K562 (cell line): ENCODE results near the gene C1orf146.

Experiments used
- BRD9 ChIP-seq: fragments of 450-650 bp; IDR thresholded peaks from 2 replicates; pipeline ENCODE4 v1.6.1; 2018; ENCODE audit warnings: low read depth; ENCODE audit not compliant: partially characterized antibody
- DIDO1 ChIP-seq: fragments of 450-650 bp; IDR thresholded peaks from 2 replicates; pipeline ENCODE4 v1.6.1; 2016; ENCODE audit warnings: low read depth, missing biosample characterization, missing genetic modification characterization
- GTF2F1 ChIP-seq: IDR thresholded peaks from 2 replicates; pipeline ENCODE4 v1.6.1; 2011; ENCODE audit warnings: low read depth, low read length, improper control_type of control experiment
- NFE2L1 ChIP-seq: fragments of 450-650 bp; IDR thresholded peaks from 2 replicates; pipeline ENCODE4 v1.6.1; 2016; ENCODE audit warnings: missing genetic modification characterization, low read depth, mild to moderate bottlenecking, missing compliant biosample characterization, moderate library complexity, borderline replicate concordance
- SMARCC2 ChIP-seq: fragments of 450-650 bp; IDR thresholded peaks from 2 replicates; pipeline ENCODE4 v1.6.1; 2017; ENCODE audit warnings: antibody characterized with exemption, moderate library complexity, mild to moderate bottlenecking, low read depth
- SP1 ChIP-seq: sonication (generic); formaldehyde crosslinking; IDR thresholded peaks from 2 replicates; pipeline ENCODE4 v1.8.1; 2022; ENCODE audit warnings: mild to moderate bottlenecking, missing genetic modification reagents
- TF ChIP-seq, protein P1 (sequence below): fragments of 150-350 bp; conservative IDR thresholded peaks from 2 replicates; pipeline ENCODE4 v1.6.1; 2014; ENCODE audit warnings: low read length
- TF ChIP-seq, protein P2 (sequence below), 3 experiments: IDR thresholded peaks in 2 of 3; conservative IDR thresholded peaks in 1 of 3; 2 replicates each; pipeline ENCODE4 v1.5.1; 2011 to 2012; ENCODE audit warnings: low read length in 3 of 3, mild to moderate bottlenecking in 3 of 3, control low read depth in 2 of 3, improper control_type of control experiment in 1 of 3, inconsistent platforms in 1 of 3, low read depth in 1 of 3, mixed read lengths in 1 of 3, moderate library complexity in 1 of 3; ENCODE audit not compliant: insufficient read depth in 2 of 3

GRCh38 chr1:92169214-92170005 is 48.3 kb upstream of the C1orf146 start:
- TF ChIP-seq GTF2F1 (no peak), SP1 (CRISPR knock-in tag) (no peak), DIDO1 (tag) (no peak), SMARCC2 (no peak), NFE2L1 (tag) (no peak), BRD9 (no peak)
- TF ChIP-seq, protein P1, sequence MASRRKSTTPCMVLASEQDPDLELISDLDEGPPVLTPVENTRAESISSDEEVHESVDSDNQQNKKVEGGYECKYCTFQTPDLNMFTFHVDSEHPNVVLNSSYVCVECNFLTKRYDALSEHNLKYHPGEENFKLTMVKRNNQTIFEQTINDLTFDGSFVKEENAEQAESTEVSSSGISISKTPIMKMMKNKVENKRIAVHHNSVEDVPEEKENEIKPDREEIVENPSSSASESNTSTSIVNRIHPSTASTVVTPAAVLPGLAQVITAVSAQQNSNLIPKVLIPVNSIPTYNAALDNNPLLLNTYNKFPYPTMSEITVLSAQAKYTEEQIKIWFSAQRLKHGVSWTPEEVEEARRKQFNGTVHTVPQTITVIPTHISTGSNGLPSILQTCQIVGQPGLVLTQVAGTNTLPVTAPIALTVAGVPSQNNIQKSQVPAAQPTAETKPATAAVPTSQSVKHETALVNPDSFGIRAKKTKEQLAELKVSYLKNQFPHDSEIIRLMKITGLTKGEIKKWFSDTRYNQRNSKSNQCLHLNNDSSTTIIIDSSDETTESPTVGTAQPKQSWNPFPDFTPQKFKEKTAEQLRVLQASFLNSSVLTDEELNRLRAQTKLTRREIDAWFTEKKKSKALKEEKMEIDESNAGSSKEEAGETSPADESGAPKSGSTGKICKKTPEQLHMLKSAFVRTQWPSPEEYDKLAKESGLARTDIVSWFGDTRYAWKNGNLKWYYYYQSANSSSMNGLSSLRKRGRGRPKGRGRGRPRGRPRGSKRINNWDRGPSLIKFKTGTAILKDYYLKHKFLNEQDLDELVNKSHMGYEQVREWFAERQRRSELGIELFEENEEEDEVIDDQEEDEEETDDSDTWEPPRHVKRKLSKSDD: no peak
- TF ChIP-seq, protein P2, sequence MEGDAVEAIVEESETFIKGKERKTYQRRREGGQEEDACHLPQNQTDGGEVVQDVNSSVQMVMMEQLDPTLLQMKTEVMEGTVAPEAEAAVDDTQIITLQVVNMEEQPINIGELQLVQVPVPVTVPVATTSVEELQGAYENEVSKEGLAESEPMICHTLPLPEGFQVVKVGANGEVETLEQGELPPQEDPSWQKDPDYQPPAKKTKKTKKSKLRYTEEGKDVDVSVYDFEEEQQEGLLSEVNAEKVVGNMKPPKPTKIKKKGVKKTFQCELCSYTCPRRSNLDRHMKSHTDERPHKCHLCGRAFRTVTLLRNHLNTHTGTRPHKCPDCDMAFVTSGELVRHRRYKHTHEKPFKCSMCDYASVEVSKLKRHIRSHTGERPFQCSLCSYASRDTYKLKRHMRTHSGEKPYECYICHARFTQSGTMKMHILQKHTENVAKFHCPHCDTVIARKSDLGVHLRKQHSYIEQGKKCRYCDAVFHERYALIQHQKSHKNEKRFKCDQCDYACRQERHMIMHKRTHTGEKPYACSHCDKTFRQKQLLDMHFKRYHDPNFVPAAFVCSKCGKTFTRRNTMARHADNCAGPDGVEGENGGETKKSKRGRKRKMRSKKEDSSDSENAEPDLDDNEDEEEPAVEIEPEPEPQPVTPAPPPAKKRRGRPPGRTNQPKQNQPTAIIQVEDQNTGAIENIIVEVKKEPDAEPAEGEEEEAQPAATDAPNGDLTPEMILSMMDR (IDR thresholded peaks at IDR 0.05 in 2 of 3, conservative IDR thresholded peaks at IDR 0.05 in 1 of 3; ENCODE audit: insufficient read depth in 2 of 3, low read depth in 1 of 3, low read length in 3 of 3): no peak
